ENCODE results near the gene AKNAD1. TPM values are rescaled to one million over a fixed set of nuclear protein-coding genes. Genes with fewer than 3 reads are reported as not detected.

The AKNAD1 gene
- total and polyA plus RNA-seq, 7 donors: 0.14 to 2.1 (median 0.69) TPM

GRCh38 chr1:108811611-108812010 lies 45.3 kb downstream of the AKNAD1 start:
- no peak for TF ChIP-seq CTCF (IDR thresholded peaks at IDR 0.05)
- no peak for DNase-seq
- Histone ChIP-seq H3K36me3 (ENCODE audit: insufficient read depth in 1 of 2, low read depth in 1 of 2) (peaks cover 4 to 45% of the 10 kb centered on the region in 2 donors), H3K27me3 (ENCODE audit: insufficient read depth in 3 of 3, low read length in 2 of 3) (no peaks in the 10 kb centered on the region), H3K9me3 (no peaks in the 10 kb centered on the region), H3K27ac (no peak overlapping the region), H3K4me1 (peaks cover 6% of the 10 kb centered on the region), H3K4me3 (no peak overlapping the region)
- 88 to 94% (median 91%) methylated on average over 3 of the region's 3 CpGs for WGBS, 3 donors
- intact Hi-C loops (cut with DNase I): loop anchor here in 1 of 2 donors (5.0 kb wide), 1 partner anchor 59 kb away; no protein-coding TSS in a partner anchor
- ATAC-seq: no peak

- WGBS, 3 donors: 91 to 95% (median 93%) methylated on average over 4 of the region's 4 CpGs
- no peak overlapping the region for H3K4me3 ChIP-seq
- no peaks in the 10 kb centered on the region for H3K9me3 ChIP-seq
- H3K4me1 ChIP-seq: no peaks in the 10 kb centered on the region
- no peaks in the 10 kb centered on the region for H3K27me3 ChIP-seq (ENCODE audit: insufficient read depth in 3 of 3, low read length in 2 of 3)
- no peak for DNase-seq
- no peak for TF ChIP-seq CTCF (IDR thresholded peaks at IDR 0.05)
- intact Hi-C loops (cut with DNase I): no loop called here
- no peak overlapping the region for H3K27ac ChIP-seq
- no peak for ATAC-seq
- H3K36me3 ChIP-seq (ENCODE audit: insufficient read depth in 1 of 2, low read depth in 1 of 2): peaks cover 4 to 77% of the 10 kb centered on the region in 2 donors
Observed at GRCh38 chr1:108808438-108808837, 48.5 kb downstream of the AKNAD1 start.

GRCh38 chr1:108803548-108803947 lies 53.3 kb downstream of the AKNAD1 start:
- WGBS, 3 donors: 94 to 96% (median 95%) methylated on average over 11 of the region's 11 CpGs
- DNase-seq: no peak

GRCh38 chr1:108801101-108801500 lies 55.8 kb downstream of the AKNAD1 start:
- Histone ChIP-seq H3K4me3 (no peak overlapping the region), H3K36me3 (ENCODE audit: insufficient read depth in 1 of 2, low read depth in 1 of 2) (peaks cover 2 to 100% of the 10 kb centered on the region in 2 donors), H3K9me3 (no peaks in the 10 kb centered on the region), H3K27me3 (ENCODE audit: insufficient read depth in 3 of 3, low read length in 2 of 3) (no peaks in the 10 kb centered on the region), H3K4me1 (no peaks in the 10 kb centered on the region), H3K27ac (no peak overlapping the region)
- DNase-seq: no peak
- TF ChIP-seq CTCF (IDR thresholded peaks at IDR 0.05): no peak
- ATAC-seq: no peak
- intact Hi-C loops (cut with DNase I): no loop called here

More at GRCh38 chr1:108803548-108803947, 53.3 kb downstream of the AKNAD1 start:
- Histone ChIP-seq H3K4me3 (no peak overlapping the region), H3K27ac (no peak overlapping the region), H3K27me3 (ENCODE audit: insufficient read depth in 3 of 3, low read length in 2 of 3) (no peaks in the 10 kb centered on the region), H3K36me3 (ENCODE audit: insufficient read depth in 1 of 2, low read depth in 1 of 2) (peaks cover 6 to 100% of the 10 kb centered on the region in 2 donors), H3K4me1 (no peaks in the 10 kb centered on the region), H3K9me3 (no peaks in the 10 kb centered on the region)
- TF ChIP-seq CTCF (IDR thresholded peaks at IDR 0.05): no peak
- no peak for ATAC-seq
- intact Hi-C loops (cut with DNase I): no loop called here

- intact Hi-C loops (cut with DNase I): no loop called here
- DNase-seq (no peak), ATAC-seq (no peak)
- TF ChIP-seq CTCF (IDR thresholded peaks at IDR 0.05): no peak
- Histone ChIP-seq H3K9me3 (no peaks in the 10 kb centered on the region), H3K4me3 (no peak overlapping the region), H3K4me1 (no peaks in the 10 kb centered on the region), H3K27me3 (ENCODE audit: insufficient read depth in 3 of 3, low read length in 2 of 3) (no peaks in the 10 kb centered on the region), H3K27ac (no peak overlapping the region), H3K36me3 (ENCODE audit: insufficient read depth in 1 of 2, low read depth in 1 of 2) (peaks cover 5 to 100% of the 10 kb centered on the region in 2 donors)
- WGBS, 3 donors: 88 to 92% (median 92%) methylated on average over 1 of the region's 1 CpG
Observed at GRCh38 chr1:108799001-108799400, 57.9 kb downstream of the AKNAD1 start.
